Measurements from ENCODE around the gene OAT. TPM values are rescaled to one million over a fixed set of nuclear protein-coding genes. Genes with fewer than 3 reads are reported as not detected.
"Not testable (repeated sequence)": the region's sequence is repeated elsewhere in the genome, so short reads cannot be mapped to it uniquely, and the experiment has no call there.

The OAT gene
- total and polyA plus RNA-seq, 2 donors from 2014 or later = 44.1 to 76.6 TPM

DNA sequence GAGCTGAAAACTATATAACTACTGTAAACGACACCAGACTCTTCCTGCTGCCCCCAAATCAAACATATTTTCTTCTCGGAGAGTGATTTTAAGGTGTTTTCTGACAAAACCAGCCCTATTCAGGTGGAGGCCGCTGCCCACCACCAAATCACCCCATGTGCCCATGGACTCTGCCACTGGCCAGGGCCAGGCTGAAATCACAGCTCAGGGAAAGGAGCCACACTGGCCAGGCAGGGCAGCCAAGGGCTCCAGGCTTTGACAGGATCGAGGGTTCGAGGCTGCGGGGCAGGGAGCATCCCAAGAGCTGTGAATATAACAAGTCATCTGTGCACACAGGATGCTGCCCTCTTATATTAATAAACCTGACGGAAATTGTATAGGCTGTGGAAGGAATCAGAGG is 48.3 kb downstream of the OAT start:
- Histone ChIP-seq H3K9me3 (ENCODE audit: control insufficient read depth in 2 of 3, insufficient read depth in 1 of 3, low read length in 3 of 3) (no peaks in the 10 kb centered on the region), H3K4me1 (ENCODE audit: control insufficient read depth in 2 of 3, insufficient read depth in 2 of 3, low read depth in 1 of 3, low read length in 3 of 3) (no peaks in the 10 kb centered on the region), H3K4me3 (ENCODE audit: low read length in 3 of 3) (no peak overlapping the region), H3K27ac (ENCODE audit: low read depth in 2 of 2, low read length in 2 of 2) (no peak overlapping the region), H3K36me3 (ENCODE audit: control insufficient read depth in 2 of 3, insufficient read depth in 3 of 3, low read length in 3 of 3) (no peaks in the 10 kb centered on the region), H3K9ac (ENCODE audit: low read length in 3 of 3) (no peak overlapping the region), H3K27me3 (ENCODE audit: control insufficient read depth, insufficient read depth, low read length) (no peaks in the 10 kb centered on the region)
- FAIRE-seq = no peak
- no peak for DNase-seq
- intact Hi-C loops (cut with DNase I) = no loop called here
- TF ChIP-seq, protein P1, sequence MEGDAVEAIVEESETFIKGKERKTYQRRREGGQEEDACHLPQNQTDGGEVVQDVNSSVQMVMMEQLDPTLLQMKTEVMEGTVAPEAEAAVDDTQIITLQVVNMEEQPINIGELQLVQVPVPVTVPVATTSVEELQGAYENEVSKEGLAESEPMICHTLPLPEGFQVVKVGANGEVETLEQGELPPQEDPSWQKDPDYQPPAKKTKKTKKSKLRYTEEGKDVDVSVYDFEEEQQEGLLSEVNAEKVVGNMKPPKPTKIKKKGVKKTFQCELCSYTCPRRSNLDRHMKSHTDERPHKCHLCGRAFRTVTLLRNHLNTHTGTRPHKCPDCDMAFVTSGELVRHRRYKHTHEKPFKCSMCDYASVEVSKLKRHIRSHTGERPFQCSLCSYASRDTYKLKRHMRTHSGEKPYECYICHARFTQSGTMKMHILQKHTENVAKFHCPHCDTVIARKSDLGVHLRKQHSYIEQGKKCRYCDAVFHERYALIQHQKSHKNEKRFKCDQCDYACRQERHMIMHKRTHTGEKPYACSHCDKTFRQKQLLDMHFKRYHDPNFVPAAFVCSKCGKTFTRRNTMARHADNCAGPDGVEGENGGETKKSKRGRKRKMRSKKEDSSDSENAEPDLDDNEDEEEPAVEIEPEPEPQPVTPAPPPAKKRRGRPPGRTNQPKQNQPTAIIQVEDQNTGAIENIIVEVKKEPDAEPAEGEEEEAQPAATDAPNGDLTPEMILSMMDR (IDR thresholded peaks at IDR 0.05; ENCODE audit: borderline replicate concordance, extremely low read depth, insufficient read depth) = no peak

DNA sequence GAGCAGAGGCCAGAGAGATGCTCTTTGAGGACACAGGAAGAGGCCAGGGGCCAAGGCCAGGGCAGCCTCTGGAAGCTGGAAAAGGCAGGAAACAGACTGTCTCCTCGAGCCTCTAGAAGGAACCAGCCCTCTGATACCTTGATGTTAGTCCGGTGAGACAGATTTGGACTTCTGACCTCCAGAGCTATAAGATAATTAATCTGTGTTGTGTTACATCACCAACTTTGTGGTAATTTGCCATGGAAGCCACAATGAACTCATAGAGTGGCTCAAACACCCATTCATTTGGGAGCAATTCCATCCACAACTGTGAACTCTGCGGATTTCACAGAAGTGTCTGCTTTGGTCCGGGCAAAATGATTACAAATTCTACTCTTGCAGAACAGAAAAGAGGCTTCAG is 48.7 kb downstream of the OAT start:
- H3K9me3 ChIP-seq (ENCODE audit: control insufficient read depth in 2 of 3, insufficient read depth in 1 of 3, low read length in 3 of 3) = no peaks in the 10 kb centered on the region
- H3K27me3 ChIP-seq (ENCODE audit: control insufficient read depth, insufficient read depth, low read length) = no peaks in the 10 kb centered on the region
- no peak overlapping the region for H3K4me3 ChIP-seq (ENCODE audit: low read length in 3 of 3)
- H3K9ac ChIP-seq (ENCODE audit: low read length in 3 of 3) = no peak overlapping the region
- H3K27ac ChIP-seq (ENCODE audit: low read depth in 2 of 2, low read length in 2 of 2) = no peak overlapping the region
- intact Hi-C loops (cut with DNase I) = no loop called here
- DNase-seq = no peak
- H3K36me3 ChIP-seq (ENCODE audit: control insufficient read depth in 2 of 3, insufficient read depth in 3 of 3, low read length in 3 of 3) = no peaks in the 10 kb centered on the region
- no peaks in the 10 kb centered on the region for H3K4me1 ChIP-seq (ENCODE audit: control insufficient read depth in 2 of 3, insufficient read depth in 2 of 3, low read depth in 1 of 3, low read length in 3 of 3)
- no peak for FAIRE-seq
- TF ChIP-seq, protein P1 (IDR thresholded peaks at IDR 0.05; ENCODE audit: borderline replicate concordance, extremely low read depth, insufficient read depth) = no peak

DNA sequence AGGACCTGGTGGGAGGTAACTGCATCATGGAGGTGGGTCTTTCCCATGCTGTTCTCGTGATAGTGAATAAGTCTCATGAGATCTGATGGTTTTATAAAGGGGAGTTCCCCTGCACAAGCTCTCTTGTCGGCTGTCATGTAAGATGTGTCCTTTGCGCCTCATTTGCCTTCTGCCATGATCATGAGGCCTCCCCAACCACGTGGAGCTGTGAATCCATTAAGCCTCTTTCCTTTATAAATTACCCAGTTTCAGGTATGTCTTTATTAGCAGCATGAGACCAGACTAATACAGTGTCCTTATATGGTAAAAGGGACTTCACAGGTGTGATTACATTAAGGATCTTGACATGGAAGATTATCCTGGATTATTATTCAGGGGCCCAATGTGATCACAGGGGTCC is 49.2 kb downstream of the OAT start:
- FAIRE-seq; H3K36me3 ChIP-seq (ENCODE audit: control insufficient read depth in 2 of 3, insufficient read depth in 3 of 3, low read length in 3 of 3); DNase-seq; H3K9ac ChIP-seq (ENCODE audit: low read length in 3 of 3); H3K27ac ChIP-seq (ENCODE audit: low read depth in 2 of 2, low read length in 2 of 2); H3K4me3 ChIP-seq (ENCODE audit: low read length in 3 of 3); H3K9me3 ChIP-seq (ENCODE audit: control insufficient read depth in 2 of 3, insufficient read depth in 1 of 3, low read length in 3 of 3); intact Hi-C loops (cut with DNase I); H3K27me3 ChIP-seq (ENCODE audit: control insufficient read depth, insufficient read depth, low read length); H3K4me1 ChIP-seq (ENCODE audit: control insufficient read depth in 2 of 3, insufficient read depth in 2 of 3, low read depth in 1 of 3, low read length in 3 of 3): not testable (repeated sequence)

DNA sequence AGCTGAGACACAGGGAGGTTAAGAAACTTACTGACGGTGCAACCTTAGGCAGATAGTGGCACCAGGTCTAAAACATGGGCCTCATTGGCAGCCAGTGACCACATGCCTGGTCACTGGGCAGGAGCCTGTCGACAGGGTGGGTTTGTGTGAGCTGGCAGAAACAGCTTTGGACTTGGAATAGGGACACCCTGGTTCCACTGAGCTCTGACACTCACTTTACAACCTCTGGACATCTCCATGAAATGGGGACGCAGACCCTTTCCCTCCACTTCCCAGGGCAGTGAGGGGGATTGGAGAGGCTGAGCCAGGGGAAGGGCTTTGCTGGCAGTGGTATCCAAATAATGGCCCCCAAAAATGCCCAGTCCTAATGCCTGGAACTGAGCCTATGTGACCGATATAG is 49.7 kb downstream of the OAT start:
- Histone ChIP-seq H3K36me3 (ENCODE audit: control insufficient read depth in 2 of 3, insufficient read depth in 3 of 3, low read length in 3 of 3) (no peaks in the 10 kb centered on the region), H3K4me3 (ENCODE audit: low read length in 3 of 3) (no peak overlapping the region), H3K27ac (ENCODE audit: low read depth in 2 of 2, low read length in 2 of 2) (no peak overlapping the region), H3K9me3 (ENCODE audit: control insufficient read depth in 2 of 3, insufficient read depth in 1 of 3, low read length in 3 of 3) (no peaks in the 10 kb centered on the region), H3K4me1 (ENCODE audit: control insufficient read depth in 2 of 3, insufficient read depth in 2 of 3, low read depth in 1 of 3, low read length in 3 of 3) (no peaks in the 10 kb centered on the region), H3K27me3 (ENCODE audit: control insufficient read depth, insufficient read depth, low read length) (no peaks in the 10 kb centered on the region), H3K9ac (ENCODE audit: low read length in 3 of 3) (no peak overlapping the region)
- no peak for DNase-seq
- TF ChIP-seq, protein P1 (IDR thresholded peaks at IDR 0.05; ENCODE audit: borderline replicate concordance, extremely low read depth, insufficient read depth) = no peak
- intact Hi-C loops (cut with DNase I) = no loop called here
- no peak for FAIRE-seq

All from kidney (tissue), 14 donors.